Measurements from ENCODE around the gene OR4X1.

- TF ChIP-seq CTCF (IDR thresholded peaks at IDR 0.05) (no peak), POLR2A (IDR thresholded peaks at IDR 0.05) (no peak)
Measured at GRCh38 chr11:48237727-48238126, 25.9 kb upstream of the OR4X1 start.

All from uterus (tissue), 2 donors.